ENCODE measurements around the gene CTSD. TPM values are rescaled to one million over a fixed set of nuclear protein-coding genes. Genes with fewer than 3 reads are reported as not detected.

CTSD gene
- total RNA-seq, 1 experiment from 2014 or later, result 358 TPM

DNA sequence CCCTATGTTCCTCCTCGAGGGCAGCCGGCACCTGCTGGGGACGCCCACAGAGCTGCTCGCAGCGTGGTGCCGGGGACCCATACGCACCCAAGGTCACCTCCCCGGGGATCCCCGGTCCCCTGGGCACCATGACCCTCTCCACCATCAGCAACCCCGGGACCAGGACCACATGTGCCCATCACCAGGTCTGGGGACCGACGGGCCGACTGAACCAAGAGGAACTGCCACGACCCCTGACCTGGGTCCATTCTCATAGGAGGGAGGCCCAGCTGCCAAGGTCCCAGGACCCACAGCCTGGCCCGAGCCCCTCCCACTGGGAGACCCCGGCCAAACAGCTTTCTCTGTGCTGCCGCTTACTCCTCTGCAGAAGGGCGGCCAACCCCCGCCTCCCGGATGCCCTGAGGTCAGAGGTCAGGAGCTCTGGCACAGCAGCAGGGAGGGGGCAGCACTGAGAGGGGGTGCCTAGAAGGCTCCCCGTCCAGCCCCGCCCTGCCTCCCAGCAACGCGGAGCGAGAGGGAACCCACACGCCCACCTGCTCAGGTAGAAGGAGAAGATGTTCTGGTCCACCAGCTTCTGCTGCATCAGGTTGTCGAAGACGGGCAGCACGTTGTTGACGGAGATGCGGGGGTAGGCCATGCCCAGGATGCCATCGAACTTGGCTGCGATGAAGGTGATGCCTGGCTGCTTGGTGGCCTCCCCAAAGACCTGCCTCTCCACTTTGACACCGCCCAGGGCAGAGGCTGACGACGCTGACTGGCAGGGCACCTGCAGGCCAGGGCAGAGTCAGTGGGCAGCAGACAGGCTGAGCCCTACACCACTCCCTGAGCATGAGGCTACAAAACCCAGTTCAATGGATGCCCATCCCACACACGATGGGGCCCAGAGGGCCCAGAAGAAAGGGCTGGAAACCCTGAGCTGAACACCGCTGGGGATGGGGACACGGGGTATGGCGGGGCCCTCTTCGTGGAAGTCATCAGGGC is 6.6 kb downstream of the CTSD start:
- no peak for DNase-seq (ENCODE audit: extremely low read depth, low read depth)

DNA sequence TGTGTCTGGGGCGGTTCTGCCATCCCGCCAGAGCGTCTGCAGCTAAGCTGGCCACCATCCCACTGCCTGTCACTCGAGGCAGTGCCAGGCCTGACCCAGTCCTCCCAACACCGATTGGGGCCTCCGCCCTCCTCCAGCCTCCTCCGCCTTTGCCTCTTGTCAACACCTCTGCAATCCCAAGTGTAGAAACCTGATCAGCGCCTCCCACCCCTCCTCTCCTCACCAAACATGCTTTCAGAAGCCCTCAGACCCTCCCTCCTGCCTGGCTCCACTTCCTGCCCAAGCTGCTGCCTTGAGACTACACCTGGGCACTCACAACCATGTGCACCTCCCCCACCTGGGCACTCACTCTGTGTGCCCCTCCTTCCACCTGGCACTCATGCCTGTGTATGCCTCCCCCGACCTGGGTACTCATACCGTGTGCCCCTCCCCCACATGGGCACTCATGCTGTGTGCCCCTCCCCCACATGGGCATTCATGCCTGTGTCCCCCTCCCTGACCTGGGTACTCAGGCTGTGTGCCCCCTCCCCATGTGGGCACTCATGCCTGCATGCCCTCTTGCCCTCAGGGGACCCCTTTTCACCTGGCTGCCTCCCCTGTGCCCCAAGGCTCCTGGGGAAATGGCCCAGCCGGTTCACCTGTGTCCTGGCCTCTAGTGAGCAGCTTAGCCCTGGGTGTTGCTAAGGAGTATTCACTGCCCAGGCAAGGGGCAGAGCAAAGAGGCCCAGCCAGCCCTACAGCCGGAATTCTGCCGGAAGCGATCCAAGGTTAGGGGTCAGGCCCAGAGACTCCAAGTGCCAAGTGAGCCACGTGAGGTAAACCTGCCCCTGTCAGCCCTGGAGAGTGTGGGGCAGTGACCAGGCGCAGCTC is 7.8 kb downstream of the CTSD start:
- no peak for DNase-seq (ENCODE audit: extremely low read depth, low read depth)

DNA sequence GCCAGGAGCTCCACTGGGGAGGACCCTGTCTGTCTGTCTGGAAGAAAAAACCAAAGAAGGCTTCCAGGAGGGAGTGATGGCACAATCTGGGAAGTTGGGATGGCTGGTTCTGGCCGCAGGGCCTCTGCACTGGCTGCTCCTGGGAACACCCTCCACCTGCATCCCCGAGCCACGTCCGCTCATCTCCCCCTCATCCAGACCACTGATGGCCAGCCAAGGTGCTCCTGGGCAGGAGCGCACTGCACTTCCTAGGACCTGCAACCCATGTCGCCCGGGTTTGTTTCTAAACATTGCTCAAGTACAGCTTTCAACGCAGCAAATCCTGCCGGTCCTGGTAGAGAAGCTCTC is 8.4 kb downstream of the CTSD start:
- no peak for DNase-seq (ENCODE audit: extremely low read depth, low read depth)

DNA sequence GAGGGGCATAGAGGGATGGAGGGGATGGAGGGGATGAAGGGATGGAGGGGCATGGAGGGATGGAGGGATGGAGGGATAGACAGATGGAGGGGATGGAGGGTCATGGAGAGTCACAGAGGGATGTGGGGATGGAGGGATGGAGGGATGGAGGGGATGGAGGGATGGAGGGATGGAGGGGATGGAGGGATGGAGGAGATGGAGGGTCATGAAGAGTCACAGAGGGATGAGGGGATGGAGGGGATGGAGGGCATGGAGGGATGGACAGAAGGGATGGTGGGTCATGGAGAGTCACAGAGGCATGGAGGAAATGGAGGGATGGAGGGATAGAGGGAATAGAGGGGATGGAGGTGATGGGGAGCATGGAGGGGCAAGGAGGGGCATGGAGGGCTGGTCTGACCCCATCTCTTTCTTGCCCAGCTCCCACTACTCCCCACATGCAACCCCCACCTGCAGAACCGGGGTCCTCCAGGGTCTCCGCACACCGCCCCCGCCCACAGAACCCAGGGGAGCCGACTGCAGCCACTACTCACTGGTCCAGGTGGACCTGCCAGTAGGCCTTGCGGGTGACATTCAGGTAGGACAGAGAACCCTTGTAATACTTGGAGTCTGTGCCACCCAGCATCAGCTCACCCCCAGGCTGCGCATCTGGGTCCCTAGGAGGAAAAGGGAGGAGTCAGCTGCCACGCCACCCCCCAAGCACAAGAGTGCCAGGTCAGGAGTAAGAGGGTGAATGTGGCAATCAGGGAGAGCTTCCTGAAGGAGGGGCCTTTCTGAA is 9.2 kb downstream of the CTSD start:
- no peak for DNase-seq (ENCODE audit: extremely low read depth, low read depth)

DNA sequence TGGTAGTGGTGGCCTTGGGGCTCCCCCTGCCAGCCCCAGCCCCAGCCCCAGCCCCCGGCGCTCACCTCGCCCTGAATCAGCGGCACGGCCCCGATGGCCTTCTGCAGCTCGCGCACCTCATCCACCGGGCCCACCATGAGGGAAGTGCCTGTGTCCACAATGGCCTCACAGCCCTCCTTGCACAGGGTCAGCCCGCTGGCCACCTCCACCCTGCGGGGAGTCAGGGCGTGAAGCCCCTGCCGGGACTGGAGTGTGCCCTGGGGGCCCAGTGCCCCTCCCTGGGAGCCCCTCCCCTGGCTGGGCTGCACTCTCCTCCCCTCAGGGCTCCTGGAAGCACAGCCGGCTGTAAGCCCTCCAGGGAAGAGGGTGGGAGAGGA is 9.8 kb downstream of the CTSD start:
- no peak for DNase-seq (ENCODE audit: extremely low read depth, low read depth)

DNA sequence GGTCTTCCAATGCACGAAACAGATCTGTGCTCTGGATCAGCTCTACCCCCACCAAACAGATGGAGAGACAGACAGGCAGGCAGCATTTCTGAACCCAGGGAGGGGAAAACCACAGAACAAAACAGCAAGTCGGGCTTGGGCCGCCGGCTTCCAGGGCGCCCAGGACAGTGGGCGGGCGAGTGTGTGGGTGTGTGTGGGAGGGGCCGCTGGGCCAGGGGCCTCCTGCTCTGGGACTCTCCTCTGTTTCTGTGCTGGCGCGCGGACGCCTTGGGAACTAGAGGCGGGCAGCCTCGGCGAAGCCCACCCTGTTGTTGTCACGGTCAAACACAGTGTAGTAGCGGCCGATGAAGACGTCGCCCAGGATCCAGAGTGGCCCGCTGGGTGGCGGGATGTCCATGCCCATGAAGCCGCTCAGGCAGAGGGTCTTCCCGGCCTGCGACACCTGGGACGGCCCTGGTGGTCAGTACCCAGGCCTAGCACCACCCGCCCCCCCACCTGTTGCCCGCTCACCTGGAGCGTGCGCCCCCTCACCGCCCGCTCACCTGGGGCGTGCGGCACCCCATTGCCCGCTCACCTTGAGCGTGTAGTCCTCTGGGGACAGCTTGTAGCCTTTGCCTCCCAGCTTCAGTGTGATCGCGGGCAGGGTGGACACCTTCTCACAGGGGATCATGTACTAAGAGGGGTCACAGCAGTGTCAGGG is 10.3 kb downstream of the CTSD start:
- no peak for DNase-seq (ENCODE audit: extremely low read depth, low read depth)

DNA sequence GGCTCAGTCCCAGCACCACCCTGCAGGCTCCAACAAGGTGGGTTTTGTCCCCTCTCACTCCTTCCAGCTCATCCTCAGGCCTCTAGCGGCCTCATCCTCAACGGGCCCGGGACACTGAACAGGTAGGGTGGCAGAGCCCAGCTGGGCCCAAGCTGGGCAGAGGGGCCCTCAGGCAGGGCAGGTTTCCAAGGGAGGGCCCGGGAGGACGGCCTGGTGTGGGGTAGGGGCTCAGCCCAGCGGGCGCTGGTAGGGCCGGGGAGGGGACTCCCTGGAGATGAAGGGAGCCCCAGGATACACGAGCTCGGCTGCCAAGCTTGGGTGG is 10.9 kb downstream of the CTSD start:
- DNase-seq (ENCODE audit: extremely low read depth, low read depth), result no peak

DNA sequence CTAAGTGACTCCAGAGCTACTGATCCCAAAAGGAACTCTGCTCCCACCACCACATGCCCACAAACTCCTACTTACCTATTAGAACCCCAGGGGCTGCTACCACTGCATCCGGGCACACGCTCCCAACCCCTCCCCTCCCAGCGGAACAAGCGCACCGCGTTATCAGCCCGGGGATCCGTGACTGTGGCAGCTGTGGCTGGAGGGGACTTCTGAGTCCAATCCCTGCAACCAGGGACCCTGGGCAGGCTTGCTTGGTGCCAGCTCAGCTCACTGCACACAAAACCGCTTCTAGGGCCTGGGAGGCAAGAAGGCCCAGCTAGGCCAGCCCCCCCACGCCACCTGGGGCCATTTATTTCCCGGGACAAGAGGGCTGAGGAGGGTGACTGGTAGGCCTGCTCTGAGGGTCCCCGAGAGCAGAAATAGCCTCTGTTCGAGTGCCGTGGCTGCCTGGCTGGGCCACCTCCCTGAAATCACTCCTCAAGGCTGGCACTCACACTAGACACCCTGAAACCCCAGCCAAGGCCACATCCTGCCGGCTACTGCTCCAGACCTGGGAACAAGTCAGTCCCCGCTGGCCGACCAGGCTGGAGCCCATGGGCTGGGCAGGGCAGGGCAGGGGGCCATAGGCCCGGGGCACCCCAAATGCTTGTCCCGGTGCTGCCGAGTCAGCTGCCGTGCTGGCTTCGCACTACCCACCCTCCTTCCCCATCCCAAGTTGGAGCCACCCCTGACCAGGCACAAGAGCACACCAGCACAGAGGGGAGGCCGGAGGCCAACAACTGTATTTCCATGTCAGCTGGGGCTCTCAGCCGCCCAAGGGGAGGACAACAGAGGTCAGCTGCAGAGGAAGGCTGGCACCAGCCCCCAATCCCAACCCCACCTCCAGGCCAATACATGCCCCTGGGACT is 11.5 kb downstream of the CTSD start:
- no peak for DNase-seq (ENCODE audit: extremely low read depth, low read depth)

DNA sequence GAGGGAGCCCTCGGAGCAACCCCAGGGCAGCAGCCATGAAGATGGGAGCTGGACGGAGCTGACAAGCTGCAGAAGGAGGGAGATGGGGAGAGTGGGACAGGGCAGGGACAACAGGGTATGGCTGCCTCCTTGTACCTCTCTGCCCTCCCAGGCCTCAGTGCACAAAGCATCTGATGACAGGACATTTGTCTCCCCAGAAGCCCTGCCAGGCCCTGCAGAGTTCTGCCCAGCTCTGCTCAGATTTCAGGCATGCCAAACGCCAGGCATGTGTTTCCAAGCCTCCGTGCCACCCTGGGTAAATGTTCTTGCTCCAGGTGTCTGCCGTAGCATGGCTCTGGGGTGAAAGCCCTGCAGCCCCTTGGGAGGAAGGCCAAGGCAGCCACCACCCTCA is 12.2 kb downstream of the CTSD start:
- no peak for DNase-seq (ENCODE audit: extremely low read depth, low read depth)

DNA sequence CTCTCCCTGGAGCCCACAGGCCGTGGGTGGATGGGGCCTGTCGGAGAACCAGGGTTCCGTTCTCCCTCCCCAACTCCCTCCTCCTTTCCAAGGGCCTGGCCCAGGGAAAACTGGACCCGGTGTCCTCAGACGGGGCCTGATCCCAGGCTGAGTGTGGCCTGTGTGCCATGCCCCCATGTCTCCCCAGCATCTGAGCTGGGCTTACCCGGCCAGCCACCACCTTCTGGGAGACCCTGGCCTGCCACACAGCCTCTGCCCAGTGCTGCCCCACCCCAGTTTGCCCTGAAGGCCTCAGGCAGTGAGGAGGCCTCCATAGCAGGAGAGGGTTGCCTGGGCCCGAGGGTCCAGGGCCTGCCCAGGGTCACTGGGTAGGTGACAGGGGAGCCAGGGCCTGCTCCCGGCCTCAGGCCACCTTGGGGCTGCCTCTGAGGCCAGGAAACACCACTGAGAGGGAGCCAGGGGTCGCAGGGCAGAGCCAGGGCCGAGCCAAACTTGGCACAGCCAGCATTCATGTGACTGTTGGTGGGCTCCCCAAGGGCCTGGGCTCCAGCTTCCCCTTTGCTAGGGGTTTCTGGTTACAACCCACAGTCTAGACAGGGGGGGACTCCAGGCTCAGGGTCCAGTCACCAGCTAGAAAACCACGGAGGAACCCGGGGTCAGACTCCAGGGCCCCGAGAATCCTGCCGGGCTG is 12.7 kb downstream of the CTSD start:
- no peak for DNase-seq (ENCODE audit: extremely low read depth, low read depth)

DNA sequence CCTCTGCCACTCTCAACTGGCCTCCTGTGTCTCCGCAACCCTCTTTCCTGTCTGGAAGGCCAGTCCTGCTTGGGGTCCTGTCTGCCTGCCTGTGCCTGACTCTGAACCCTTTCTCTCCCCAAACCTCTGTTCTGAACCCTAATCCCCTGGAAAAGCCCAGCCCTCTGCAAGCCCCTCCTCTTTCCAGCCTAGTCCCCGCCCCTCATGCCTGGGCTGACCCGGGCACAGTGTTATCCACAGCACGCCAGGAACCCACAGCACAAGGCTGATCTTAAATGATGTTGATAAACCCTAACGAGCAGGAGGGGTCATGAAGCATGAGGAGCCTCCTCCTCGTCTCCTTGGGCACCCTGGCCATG is 13.3 kb downstream of the CTSD start, which contains the start of gene IFITM10:
Gene IFITM10 (minus strand): TSS at position 115 of the 359 bp plus-strand sequence. CDS start 153 bp downstream, outside the sequence.
- no peak for DNase-seq (ENCODE audit: extremely low read depth, low read depth)

DNA sequence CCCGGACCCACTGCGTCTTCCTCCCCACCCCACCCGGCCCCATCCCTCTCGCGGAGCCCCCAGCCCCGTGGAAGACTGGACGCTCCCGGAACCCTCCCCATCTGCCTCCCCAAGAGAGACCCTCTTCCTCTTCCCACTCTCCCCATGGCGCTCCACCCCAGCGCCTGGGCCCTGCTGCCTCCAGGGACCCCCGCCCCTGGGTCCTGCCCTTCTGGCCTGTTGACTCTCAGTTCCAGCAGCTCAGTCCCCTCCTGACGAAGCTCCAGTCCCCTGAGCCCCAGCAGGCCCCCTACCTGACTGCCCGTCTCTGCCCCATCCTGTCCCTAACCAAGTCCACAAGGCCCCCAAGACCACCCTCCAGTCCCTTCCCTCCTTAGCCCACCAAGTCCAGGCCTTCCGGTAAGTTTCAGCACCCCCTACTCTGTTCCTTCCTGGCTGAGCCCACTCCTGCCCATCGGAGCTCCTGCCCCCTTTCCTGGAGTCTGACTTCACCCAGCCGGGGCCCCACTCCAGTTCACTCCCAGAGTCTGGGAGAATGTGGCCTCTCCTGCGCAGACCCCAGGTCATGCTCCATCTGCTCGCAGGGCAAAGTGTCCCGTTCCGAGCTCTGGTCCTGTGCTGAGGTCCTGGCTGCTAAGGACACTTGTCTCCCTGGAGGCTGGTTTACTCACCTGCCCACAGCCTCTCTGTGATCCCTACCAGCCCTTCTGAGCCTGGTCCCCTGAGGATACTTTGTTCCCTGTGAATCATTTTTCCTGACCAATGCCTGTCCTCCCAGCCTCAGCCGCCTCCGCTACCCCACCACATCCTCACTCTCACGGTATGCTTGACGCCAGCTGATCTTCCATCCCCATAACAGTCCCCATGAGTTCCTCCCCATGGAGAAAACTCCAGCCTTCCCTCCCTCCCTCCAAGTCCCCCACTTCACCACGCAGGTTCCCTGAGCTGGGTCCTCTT is 14.1 kb downstream of the CTSD start:
- no peak for DNase-seq (ENCODE audit: extremely low read depth, low read depth)

DNA sequence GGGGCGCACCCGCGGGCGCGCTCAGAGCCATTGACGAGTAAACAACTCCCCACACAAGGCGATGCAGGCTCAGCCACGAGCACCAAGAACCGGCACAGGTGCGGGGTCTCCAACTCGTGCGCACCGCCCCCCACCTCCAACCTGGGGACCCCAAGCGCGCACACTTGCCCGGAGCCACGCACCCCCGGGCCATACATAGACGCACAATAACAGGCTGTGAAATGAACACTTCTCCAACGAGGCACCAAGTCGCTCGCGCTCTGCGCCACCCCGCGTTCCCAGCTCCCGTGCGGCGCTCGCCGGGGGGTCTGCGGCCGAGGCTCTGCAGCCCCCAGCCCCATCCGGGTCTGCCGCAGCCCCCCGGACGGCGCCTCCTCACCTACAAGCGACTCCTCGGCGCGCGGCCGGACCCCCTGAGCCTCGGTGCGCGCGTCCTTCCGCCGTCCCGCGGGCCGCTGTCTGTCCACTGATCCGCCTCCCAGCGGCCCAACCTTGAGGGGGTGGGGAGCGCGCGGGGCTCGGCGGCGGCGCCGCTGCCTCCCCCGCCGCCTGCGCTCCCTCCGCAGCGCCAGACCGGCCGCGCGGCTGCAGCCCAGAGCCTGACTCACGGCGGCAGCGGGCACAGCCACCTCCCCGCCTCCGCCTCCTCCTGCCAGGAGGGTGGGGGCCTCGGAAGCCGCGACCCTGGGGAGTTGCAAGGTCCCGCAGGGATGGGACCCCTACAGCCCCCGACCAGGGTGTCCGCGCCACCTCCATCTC is 14.9 kb downstream of the CTSD start:
- DNase-seq (ENCODE audit: extremely low read depth, low read depth), result no peak

DNA sequence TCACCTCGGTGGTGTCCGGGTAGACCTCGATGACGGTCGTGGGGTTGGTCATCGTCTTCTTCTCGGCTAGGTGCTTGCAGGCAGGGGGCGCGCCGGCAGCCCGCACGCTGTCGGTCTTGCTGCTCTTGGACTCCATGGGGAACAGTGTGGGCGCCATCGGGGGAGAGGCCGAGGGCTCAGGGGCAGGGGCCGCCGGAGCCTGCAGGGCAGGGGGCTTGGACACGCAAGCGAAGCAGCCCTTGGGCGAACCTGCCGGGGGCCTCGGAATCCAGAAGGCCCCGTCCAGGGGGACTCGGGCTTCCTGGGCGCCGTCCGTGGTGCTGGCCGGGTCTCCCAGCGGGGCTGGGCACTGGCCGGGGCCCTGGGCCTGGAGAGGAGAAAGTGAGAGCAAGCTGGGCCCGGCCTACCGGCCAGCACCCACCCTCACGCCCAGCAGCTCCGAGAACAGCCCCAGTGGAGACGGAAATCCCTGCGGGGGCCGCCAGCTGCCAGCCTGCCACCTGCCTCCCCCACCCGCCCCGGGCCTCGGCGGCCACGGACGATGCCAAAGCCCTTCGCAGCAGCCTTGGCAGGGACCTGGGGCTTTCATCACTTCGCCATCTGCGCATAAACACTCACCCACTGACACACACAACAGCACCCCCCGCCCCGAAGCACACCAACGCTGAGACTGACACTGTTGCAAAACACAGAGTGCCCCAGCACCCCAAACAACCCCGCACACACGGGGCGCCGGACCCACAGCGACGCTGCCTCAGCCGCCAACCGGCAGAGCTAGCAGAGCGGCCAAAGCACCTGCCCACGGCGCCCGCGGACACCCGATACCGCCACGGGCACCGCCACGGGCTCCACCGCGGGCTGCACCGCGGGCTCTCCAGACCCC is 15.7 kb downstream of the CTSD start:
- no peak for DNase-seq (ENCODE audit: extremely low read depth, low read depth)

DNA sequence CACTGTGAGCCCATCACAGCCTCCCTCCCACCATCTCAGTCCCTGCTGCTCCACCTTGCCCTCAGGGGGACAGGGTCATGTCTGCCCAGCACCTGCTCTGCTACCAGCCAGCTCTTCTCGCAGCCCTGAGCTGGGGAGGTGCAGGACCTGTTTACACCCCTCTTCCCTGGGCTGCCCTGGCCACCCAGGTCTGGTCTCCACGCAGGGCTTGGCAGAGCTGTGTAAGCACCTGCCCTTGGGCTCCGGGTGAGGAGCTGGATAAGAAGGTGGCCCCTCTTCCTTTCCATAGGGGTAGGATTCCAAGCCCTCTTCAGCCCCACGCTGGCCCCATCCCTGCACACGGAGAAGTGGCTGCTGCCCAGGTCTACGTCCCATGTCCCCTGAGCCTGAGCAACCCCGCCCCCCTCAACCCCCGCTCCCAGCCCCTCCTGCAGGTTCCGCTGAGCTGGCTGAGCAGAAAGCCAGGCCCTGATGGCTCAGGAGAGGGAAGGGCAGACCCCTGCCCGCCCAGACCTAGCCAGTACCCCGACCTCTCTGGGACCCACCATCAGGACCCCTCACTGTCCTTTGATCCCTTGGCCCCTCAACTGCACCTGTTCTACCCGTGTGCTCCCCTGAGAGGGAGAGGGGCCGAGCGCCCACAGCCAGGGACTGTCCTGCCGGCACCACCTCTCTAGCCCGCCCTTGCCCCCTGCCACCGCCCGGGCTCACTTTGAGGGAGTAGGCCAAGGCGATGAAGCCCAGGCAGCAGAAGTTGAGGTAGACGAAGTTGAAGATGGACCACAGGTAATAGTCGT is 16.6 kb downstream of the CTSD start:
- no peak for DNase-seq (ENCODE audit: extremely low read depth, low read depth)

Data from NCI-H460 (cell line).